Measurements from ENCODE around the gene SLC25A19. TPM values are rescaled to one million over a fixed set of nuclear protein-coding genes. Genes with fewer than 3 reads are reported as not detected.

SLC25A19 gene
- total and polyA plus RNA-seq, 9 of the 15 experiments (the other 6 are each of a cell fraction or from before 2014, with no cell fraction given): 33.4 to 76.6 (median 55.3) TPM

DNA sequence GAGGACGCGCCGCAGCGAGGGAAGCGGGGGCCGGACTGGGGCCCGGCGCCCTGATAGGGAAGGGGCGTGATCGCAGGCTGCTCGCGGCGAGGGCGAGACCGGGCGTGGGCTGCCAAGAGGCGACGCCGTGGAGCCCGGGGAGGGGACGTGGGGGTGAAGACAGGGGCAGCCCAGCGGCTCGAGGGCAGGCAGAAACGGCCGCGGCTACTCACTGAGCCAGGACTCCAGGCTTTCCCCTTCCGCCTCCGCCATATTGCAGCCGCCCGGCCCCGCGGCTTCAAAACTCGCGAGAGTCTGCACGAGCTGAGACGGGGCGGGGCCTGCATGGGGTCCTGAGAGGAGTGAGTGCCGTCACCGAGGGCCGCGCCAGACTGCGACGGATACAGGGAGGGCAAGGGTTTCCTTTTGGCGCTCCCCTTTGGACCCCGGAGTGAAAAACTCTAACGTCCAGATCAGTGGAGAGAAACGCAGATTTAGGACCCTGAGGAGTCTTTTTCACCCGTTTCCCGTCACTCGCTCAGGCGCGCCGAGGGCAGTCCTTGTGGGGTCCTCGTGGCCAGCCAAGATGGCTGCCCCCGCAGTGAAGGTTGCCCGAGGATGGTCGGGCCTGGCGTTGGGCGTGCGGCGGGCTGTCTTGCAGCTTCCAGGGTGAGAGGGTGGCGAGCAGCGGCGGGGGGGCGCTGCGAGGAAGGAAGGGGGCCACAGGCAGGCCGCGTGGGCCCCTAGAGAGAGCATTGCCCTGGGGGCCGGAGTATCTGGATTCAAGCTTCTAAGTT, 27.7 kb downstream of the SLC25A19 start, which contains the start of the genes GGA3 and MRPS7 (continued):
- TF ChIP-seq, protein P1, sequence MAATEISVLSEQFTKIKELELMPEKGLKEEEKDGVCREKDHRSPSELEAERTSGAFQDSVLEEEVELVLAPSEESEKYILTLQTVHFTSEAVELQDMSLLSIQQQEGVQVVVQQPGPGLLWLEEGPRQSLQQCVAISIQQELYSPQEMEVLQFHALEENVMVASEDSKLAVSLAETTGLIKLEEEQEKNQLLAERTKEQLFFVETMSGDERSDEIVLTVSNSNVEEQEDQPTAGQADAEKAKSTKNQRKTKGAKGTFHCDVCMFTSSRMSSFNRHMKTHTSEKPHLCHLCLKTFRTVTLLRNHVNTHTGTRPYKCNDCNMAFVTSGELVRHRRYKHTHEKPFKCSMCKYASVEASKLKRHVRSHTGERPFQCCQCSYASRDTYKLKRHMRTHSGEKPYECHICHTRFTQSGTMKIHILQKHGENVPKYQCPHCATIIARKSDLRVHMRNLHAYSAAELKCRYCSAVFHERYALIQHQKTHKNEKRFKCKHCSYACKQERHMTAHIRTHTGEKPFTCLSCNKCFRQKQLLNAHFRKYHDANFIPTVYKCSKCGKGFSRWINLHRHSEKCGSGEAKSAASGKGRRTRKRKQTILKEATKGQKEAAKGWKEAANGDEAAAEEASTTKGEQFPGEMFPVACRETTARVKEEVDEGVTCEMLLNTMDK (IDR thresholded peaks at IDR 0.05; ENCODE audit: borderline replicate concordance, insufficient read depth, low read depth, low read length, poor library complexity, severe bottlenecking): no peak
- TF ChIP-seq SIRT6 (IDR thresholded peaks at IDR 0.05; ENCODE audit: low read depth, low read length) (no peak), SUPT5H (IDR thresholded peaks at IDR 0.05) (peak; percentile 93), ZNF347 (CRISPR knock-in tag; IDR thresholded peaks at IDR 0.05; ENCODE audit: low read depth) (no peak), ZC3H8 (IDR thresholded peaks at IDR 0.05) (no peak), ZNF76 (CRISPR knock-in tag; IDR thresholded peaks at IDR 0.05; ENCODE audit: borderline replicate concordance) (0 out of 2 replicates have a peak, but pooled peaks have one; percentile 41), ZNF384 (IDR thresholded peaks at IDR 0.05; ENCODE audit: low read depth, low read length) (no peak), ELF2 (CRISPR knock-in tag; IDR thresholded peaks at IDR 0.05) (peak; percentile 80), BRF1 (IDR thresholded peaks at IDR 0.05; ENCODE audit: borderline replicate concordance, extremely low read depth, insufficient read length) (no peak), ZEB2 (IDR thresholded peaks at IDR 0.05) (0 out of 2 replicates have a peak, but pooled peaks have one; percentile 34), FOXJ3 (CRISPR knock-in tag; IDR thresholded peaks at IDR 0.05) (no peak), SMC3 (conservative IDR thresholded peaks at IDR 0.05; ENCODE audit: insufficient read depth, low read depth, low read length) (0 out of 2 replicates have a peak, but pooled peaks have one; percentile 1), RBM34 (IDR thresholded peaks at IDR 0.05; ENCODE audit: borderline replicate concordance, insufficient read depth, low read length) (no peak), CREB1 (IDR thresholded peaks at IDR 0.05) (peak; percentile 59), CREB1 (CRISPR knock-in tag; IDR thresholded peaks at IDR 0.05) (peak; percentile 84), PML (IDR thresholded peaks at IDR 0.05; ENCODE audit: low read length) (peak; percentile 57; the same call in 1 of the 2 replicates)
- TF ChIP-seq, protein P2, sequence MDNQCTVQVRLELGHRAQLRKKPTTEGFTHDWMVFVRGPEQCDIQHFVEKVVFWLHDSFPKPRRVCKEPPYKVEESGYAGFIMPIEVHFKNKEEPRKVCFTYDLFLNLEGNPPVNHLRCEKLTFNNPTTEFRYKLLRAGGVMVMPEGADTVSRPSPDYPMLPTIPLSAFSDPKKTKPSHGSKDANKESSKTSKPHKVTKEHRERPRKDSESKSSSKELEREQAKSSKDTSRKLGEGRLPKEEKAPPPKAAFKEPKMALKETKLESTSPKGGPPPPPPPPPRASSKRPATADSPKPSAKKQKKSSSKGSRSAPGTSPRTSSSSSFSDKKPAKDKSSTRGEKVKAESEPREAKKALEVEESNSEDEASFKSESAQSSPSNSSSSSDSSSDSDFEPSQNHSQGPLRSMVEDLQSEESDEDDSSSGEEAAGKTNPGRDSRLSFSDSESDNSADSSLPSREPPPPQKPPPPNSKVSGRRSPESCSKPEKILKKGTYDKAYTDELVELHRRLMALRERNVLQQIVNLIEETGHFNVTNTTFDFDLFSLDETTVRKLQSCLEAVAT (IDR thresholded peaks at IDR 0.05): 0 out of 4 replicates have a peak, but pooled peaks of 1 of the 2 experiments have one; percentile 15
- TF ChIP-seq, protein P3, sequence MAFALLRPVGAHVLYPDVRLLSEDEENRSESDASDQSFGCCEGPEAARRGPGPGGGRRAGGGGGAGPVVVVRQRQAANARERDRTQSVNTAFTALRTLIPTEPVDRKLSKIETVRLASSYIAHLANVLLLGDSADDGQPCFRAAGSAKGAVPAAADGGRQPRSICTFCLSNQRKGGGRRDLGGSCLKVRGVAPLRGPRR (CRISPR knock-in tag; IDR thresholded peaks at IDR 0.05): no peak
- TF ChIP-seq, protein P4, sequence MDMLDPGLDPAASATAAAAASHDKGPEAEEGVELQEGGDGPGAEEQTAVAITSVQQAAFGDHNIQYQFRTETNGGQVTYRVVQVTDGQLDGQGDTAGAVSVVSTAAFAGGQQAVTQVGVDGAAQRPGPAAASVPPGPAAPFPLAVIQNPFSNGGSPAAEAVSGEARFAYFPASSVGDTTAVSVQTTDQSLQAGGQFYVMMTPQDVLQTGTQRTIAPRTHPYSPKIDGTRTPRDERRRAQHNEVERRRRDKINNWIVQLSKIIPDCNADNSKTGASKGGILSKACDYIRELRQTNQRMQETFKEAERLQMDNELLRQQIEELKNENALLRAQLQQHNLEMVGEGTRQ (CRISPR knock-in tag; IDR thresholded peaks at IDR 0.05): peak; percentile 34; the same call in 1 of the 2 replicates
- TF ChIP-seq, protein P5, sequence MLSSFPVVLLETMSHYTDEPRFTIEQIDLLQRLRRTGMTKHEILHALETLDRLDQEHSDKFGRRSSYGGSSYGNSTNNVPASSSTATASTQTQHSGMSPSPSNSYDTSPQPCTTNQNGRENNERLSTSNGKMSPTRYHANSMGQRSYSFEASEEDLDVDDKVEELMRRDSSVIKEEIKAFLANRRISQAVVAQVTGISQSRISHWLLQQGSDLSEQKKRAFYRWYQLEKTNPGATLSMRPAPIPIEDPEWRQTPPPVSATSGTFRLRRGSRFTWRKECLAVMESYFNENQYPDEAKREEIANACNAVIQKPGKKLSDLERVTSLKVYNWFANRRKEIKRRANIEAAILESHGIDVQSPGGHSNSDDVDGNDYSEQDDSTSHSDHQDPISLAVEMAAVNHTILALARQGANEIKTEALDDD (IDR thresholded peaks at IDR 0.05): 0 out of 2 replicates have a peak, but pooled peaks have one; percentile 28
- TF ChIP-seq, protein P6, sequence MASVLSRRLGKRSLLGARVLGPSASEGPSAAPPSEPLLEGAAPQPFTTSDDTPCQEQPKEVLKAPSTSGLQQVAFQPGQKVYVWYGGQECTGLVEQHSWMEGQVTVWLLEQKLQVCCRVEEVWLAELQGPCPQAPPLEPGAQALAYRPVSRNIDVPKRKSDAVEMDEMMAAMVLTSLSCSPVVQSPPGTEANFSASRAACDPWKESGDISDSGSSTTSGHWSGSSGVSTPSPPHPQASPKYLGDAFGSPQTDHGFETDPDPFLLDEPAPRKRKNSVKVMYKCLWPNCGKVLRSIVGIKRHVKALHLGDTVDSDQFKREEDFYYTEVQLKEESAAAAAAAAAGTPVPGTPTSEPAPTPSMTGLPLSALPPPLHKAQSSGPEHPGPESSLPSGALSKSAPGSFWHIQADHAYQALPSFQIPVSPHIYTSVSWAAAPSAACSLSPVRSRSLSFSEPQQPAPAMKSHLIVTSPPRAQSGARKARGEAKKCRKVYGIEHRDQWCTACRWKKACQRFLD (CRISPR knock-in tag; IDR thresholded peaks at IDR 0.05): peak; percentile 90
